NB4 (cell line): ENCODE measurements around the gene AUTS2.

Source experiments
- DNase-seq: peaks from one replicate; pipeline ENCODE4 v3.0.0; 2010; ENCODE audit warnings: low read depth
- H3K4me3 ChIP-seq: one replicate; pipeline ENCODE4 v1.5.1; 2011; ENCODE audit warnings: mild to moderate bottlenecking, low read depth, low read length, moderate library complexity
- CTCF ChIP-seq: IDR thresholded peaks from one replicate; pipeline ENCODE4 v1.5.1; 2012; ENCODE audit warnings: low read depth, low read length
- MAX ChIP-seq: IDR thresholded peaks from 2 replicates; pipeline ENCODE4 v1.6.1; 2011; ENCODE audit warnings: low read depth, low read length
- MYC ChIP-seq: IDR thresholded peaks from 2 replicates; pipeline ENCODE4 v1.6.1; 2011; ENCODE audit warnings: low read depth, low read length
- POLR2A ChIP-seq: IDR thresholded peaks from 2 replicates; pipeline ENCODE4 v1.6.1; 2011; ENCODE audit warnings: mild to moderate bottlenecking; ENCODE audit not compliant: insufficient read length; ENCODE audit errors: extremely low read depth

Gene AUTS2

GRCh38 chr7:70618020-70618551 is 1019.8 kb downstream of the AUTS2 start:
- TF ChIP-seq MAX (no peak), MYC (no peak), CTCF (no peak), POLR2A (no peak)

GRCh38 chr7:70619130-70619529 is 1020.9 kb downstream of the AUTS2 start:
- TF ChIP-seq CTCF: no peak
- TF ChIP-seq POLR2A: no peak
- no peak for TF ChIP-seq MYC
- TF ChIP-seq MAX: no peak
- H3K4me3 ChIP-seq: no peak overlapping the region
- no peak for DNase-seq

More at GRCh38 chr7:70618020-70618551, 1019.8 kb downstream of the AUTS2 start:
- no peak overlapping the region for H3K4me3 ChIP-seq
- no peak for DNase-seq

GRCh38 chr7:70619659-70620058 is 1021.4 kb downstream of the AUTS2 start:
- H3K4me3 ChIP-seq: no peak overlapping the region
- no peak for TF ChIP-seq POLR2A
- no peak for TF ChIP-seq MAX
- no peak for TF ChIP-seq MYC
- no peak for TF ChIP-seq CTCF
- no peak for DNase-seq

GRCh38 chr7:70620333-70621055 is 1022.2 kb downstream of the AUTS2 start:
- no peak overlapping the region for H3K4me3 ChIP-seq
- no peak for TF ChIP-seq MYC
- no peak for TF ChIP-seq CTCF
- TF ChIP-seq POLR2A: no peak
- TF ChIP-seq MAX: no peak
- DNase-seq: no peak

- no peak for DNase-seq
- H3K4me3 ChIP-seq: no peak overlapping the region
- no peak for TF ChIP-seq CTCF
- TF ChIP-seq MAX: no peak
- no peak for TF ChIP-seq POLR2A
- no peak for TF ChIP-seq MYC
Measured at GRCh38 chr7:70621954-70622600, 1023.8 kb downstream of the AUTS2 start.
